Spleen (tissue), 7 donors: ENCODE data around the gene SLC7A8.

Experiments used
- CTCF ChIP-seq, 11 experiments: fragments of 200-600 bp in 7 of 11; fragments of 450-650 bp in 4 of 11; sonication (generic) in 4 of 11; IDR thresholded peaks in 8 of 11; conservative IDR thresholded peaks in 3 of 11; 1 replicate in 7 of 11; 2 replicates in 4 of 11; pipeline versions ENCODE4 v1.4.0 to v1.8.0; 2016 to 2021; ENCODE audit warnings: antibody characterized with exemption in 11 of 11, inconsistent platforms in 4 of 11, mild to moderate bottlenecking in 1 of 11
- POLR2A ChIP-seq, 3 donors: fragments of 450-650 bp; IDR thresholded peaks; one replicate each; pipeline ENCODE4 v1.5.1; 2017; ENCODE audit warnings: antibody characterized with exemption in 3 of 3, mild to moderate bottlenecking in 1 of 3
- POLR2AphosphoS5 ChIP-seq, 3 donors: sonication (generic); formaldehyde crosslinking; IDR thresholded peaks; one replicate each; pipeline ENCODE4 v1.5.1; 2017; ENCODE audit warnings: antibody characterized with exemption in 3 of 3
- donor health status: DM: no; HTN: no; CAD: no; lungs with moderate emphysema.
- donor health status: DM: no; HTN: no; CAD: no.
- donor health status: DM: no; HTN: no; CAD: no.

DNA sequence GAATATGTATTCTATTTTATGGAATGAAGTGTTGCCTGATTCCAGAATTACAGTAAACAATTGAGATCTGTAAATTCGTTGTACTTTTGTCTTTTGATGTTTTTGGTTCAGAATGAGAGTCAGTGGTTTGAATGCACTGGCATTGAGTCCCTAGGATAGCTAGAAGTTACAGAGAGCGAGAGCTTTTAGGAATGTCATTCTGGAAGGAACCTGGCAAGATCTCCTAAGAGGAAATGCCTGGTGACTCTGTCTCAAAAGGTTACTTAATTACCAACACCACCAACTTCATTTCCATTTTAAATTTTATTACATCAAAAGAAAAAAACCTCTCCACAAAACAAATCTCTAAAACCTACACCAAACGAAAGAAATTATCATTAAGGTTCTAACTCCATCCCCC lies 58.4 kb downstream of the SLC7A8 start:
- TF ChIP-seq CTCF (IDR thresholded peaks at IDR 0.05 in 8 of 11, conservative IDR thresholded peaks at IDR 0.05 in 3 of 11), result no peak
- TF ChIP-seq POLR2A (IDR thresholded peaks at IDR 0.05), result no peak
- TF ChIP-seq POLR2AphosphoS5 (IDR thresholded peaks at IDR 0.05), result no peak
